ENCODE results near the gene PDS5B.

Gene PDS5B

GRCh38 chr13:32592082-32592481 lies 5.8 kb downstream of the PDS5B start:
- DNase-seq: no peak

DNA sequence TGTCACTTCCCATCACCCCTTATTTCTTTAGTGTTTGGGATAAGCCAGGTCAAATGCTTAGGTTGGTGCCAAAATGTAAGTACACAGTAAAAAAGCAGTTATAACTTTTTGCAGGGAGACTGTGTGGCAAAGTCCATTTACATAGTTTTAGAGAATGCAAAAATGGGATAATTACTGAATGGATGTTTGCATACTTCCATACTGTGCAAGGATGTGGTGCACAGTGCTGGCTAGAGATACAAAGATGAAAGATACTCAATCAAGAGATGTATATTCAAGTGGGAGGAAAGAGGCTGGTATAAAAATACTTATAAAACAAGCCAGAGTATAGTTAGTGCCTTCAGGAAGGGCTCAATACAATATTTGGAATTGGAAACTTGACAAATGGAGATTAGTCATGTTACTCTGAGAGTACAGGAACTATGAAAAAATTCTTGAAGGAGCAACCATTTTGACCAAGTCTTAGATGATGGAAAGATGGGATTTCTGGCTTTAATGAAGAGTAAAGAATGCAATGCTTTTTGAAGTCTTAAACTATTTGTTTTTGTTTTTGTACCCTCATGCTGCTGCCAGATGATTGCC lies 8.0 kb downstream of the PDS5B start:
- no peak for DNase-seq

DNA sequence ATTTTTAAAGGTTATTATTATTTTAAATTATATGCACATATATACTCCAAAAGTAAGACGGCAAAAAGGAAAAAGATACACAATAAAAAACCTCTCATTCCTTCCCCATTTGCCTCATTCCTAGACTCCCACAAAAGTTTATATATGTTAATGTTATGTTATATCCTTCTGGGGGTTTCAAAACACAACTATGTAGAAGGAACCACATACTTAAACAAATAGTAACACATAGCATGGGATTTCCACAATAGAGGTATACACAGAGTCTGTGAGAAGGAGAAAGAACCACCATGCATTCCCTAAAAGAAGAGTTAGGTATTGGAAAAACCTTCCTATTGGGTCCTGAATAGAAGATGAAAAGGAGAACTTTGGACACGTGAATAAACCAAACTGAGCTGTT lies 9.1 kb downstream of the PDS5B start:
- DNase-seq: no peak

GRCh38 chr13:32600890-32601289 lies 14.6 kb downstream of the PDS5B start:
- DNase-seq: no peak

DNA sequence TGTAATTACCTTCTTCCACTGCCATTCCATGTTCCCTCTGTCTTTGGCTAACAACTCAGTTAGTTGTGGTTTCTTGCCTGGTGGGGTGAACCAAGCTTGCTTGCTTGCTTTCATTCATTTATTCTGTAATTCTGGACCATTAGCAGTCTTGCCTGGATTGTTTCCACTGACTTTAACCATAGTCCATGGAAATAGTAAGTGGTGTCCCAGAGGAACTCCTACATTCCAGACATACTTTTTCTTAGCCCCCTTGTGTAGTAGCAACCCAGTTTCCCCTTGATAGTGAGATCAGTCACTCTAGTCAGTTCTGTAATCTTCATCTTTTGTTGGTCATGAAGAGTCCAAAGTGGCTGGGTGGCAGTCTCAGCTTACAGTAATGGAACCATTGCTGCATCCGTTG lies 23.2 kb downstream of the PDS5B start:
- no peak for DNase-seq

DNA sequence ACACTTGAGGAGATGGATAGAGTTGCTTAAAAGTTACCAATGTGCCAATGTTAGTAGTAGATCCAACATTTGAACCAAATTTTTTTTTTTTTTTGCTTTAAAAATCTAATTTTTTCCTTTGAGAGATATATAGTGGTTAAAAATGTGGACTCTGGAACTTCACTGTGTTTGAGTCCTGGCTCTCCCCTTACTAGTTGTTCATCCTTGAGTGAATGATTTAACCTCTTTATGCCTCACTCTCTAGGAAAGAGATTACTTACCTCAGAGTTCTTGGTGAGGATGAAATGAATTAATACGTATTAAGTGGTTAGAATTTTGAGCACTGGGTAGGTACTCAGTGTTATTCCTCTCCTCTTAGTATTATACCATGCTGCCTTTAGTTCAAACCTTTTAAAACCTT lies 24.3 kb downstream of the PDS5B start:
- no peak for DNase-seq

DNA sequence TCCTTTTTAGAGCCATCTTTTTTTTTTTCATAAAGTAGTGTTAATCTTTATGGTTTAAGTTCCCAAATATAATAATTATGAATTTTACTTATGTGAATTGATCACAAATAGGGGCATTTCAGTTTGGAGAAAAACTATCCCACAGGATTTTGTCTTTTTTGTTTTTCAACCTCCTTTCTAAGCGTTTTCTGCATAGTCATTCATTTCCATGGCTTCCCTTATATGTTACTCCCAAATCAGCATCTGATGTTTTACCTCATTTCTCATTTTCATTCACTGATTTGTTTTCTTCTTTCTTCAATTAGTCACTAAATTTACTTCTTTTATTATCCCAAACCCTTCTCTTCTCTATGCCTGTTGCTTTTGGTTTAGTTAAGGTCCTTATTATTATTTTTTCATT lies 24.7 kb downstream of the PDS5B start:
- DNase-seq: no peak

- no peak for DNase-seq
Measured at GRCh38 chr13:32616883-32617511, 30.7 kb downstream of the PDS5B start.

DNA sequence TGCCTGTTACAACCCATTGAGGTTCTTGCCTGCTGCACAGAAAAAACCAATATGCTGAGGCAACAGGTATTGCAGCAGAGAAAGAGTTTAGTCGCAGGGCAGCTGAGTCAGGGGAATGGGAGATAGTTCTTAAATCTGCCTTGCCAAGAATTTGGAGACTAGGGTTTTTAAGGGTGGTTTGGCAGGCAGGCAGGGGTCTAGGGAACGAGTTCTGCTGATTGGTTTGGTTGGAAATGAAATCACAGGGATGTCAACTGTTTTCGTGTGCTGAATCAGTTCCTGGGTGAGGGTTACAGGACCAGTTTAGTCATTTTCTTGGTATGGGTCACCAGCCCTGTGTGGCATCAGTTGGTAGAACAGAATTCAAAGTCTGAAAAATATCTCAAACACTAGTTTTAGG lies 36.6 kb downstream of the PDS5B start:
- DNase-seq: no peak

DNA sequence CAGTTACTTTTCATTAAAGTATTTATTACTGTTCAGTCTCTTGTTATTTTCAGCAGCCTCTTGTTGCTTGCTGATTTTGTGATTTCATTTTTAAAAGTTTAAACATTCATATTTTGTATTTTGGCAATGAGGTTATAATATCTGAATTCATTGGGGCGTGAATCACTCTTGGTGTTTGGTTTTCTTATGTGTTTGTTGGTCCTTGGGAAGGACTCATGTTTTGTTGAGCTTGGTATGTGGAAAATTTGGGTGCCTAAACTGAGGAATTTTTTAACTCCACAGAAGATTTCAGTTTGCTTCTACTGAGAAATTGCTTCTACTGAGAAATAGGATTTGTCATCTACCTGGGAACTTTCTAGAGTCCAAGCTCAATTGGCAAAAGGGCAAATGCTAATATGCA lies 38.2 kb downstream of the PDS5B start:
- no peak for DNase-seq

- DNase-seq: no peak
Measured at GRCh38 chr13:32627793-32628192, 41.5 kb downstream of the PDS5B start.

DNA sequence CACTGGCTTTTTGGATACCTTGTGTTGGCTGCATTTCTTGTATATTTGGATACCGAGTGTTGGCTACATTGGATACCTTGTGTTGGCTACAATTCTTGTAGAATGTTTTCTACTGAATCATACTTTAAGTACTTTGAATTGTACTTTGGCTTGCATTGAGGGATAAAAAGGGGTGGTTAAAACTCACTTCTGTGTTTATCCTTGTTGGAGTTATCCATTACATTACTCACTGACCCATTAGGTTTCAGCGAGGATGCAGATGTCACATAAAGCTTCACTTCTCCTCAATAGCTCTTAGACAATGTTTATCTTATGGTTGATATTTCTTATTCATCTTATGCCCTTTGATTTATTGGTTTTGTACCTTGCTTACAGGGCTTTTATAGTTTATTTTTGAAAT lies 43.1 kb downstream of the PDS5B start:
- no peak for DNase-seq

GRCh38 chr13:32629866-32630265 lies 43.6 kb downstream of the PDS5B start:
- DNase-seq: no peak

DNA sequence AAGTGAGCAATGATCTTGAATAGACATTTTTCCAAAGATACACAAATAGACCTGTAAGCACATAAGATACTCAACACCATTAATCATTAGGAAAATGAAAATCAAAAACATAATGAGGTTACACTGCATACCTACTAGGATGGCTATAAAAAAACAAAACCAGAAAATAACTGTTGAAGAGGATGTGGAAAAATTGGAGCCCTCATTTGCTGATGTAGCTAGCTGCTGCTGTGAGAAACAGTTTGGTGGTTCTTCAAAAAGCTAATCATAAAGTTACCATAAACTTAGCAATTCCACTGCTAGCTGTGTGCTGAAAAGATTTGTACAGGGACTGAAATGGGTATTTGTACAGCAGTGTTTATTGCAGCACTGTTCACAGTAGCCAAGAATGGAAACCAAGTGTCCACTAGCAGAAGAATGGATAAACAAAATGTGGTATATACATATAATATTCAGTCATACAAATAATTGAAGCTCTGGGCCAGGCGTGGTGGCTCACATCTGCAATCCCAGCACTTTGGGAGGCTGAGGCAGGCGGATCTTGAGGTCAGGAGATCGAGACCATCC lies 46.2 kb downstream of the PDS5B start:
- no peak for DNase-seq

- DNase-seq: no peak
Measured at GRCh38 chr13:32636711-32637110, 50.5 kb downstream of the PDS5B start.

DNA sequence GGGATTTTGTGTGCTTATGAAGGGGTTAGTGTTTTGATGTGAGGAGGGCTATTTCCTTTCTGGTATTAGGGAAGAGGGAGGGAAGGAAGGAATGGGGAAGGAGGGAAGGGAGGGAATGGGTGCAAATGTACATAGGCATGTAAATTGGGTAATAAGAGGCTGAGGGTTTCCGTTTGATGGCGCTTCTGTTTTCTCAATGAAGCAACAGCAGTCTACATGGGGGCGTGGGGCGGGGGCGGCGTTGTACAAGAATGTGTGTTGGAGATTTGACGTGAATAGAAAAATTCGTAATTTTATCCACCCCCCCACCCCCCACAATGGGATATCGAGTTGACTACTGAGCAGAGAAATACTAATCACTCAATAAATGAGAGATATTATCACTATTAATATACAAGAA lies 52.5 kb downstream of the PDS5B start:
- DNase-seq: no peak

DNA sequence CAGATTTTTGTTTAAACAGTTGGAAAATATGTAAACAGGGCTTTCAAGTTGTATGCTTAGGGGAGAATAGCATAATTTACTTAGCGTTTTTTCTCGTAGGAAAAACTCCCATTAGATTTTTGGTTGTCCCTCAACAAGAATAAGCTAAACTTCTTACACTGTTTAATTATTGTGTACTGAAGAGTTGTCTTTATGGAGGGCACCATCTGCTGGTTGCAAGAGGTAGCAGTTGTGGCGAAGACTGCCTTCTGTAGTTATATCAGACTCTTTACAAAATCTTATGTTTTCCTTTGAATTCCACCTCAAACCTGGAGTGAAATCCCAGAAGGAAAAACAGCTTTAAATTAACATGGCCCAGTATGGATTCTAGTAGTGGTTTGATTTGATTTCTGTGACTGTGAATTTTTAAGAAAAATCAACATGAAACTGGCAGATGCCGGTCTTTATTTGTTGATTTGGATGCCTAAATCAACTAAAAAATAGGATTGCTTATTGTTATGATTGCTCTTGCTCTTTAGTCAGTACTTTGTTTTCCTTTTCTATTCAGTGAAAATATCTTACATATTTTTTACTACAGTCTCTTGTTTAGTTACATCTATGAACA lies 53.4 kb downstream of the PDS5B start:
- DNase-seq: no peak

DNA sequence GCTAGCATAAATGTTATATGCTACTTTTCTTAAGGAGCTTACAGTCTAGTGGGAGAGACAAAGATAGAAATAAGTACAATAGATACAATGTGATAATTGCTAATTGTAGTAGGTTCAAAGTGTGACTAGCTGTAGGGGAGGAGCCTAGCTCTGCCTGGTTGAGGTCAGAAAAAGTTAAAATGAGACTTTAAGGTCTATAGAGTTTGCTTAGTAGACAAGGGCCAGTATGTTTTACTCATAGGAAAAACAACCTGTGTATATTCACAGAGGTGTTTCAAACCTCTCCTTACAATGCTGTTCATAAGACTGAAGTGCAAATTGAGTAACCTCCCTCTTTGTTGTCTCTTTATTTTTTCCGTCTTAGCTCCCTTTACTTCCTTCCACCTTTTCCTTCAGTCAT lies 56.1 kb downstream of the PDS5B start:
- DNase-seq: no peak

DNA sequence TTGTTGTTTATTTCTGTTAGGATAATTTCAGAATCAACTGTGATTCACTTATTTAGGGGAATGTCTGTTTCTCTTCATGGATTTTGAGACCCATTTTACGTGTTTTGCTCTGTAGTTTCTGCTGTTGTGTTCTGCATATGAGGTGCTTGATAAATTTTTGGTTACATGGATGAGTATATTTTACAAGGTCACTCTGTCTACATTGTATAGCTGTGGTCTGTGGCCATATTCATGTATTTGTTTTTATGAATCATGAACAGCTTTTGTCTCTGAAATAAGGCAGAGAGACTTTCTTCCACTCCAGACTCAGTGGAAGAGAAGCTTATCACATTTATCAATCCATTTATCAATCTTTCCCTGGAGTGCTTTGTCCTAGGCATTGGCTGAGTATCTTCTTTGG lies 56.6 kb downstream of the PDS5B start:
- no peak for DNase-seq

GRCh38 chr13:32645854-32646253 lies 59.6 kb downstream of the PDS5B start:
- no peak for DNase-seq

- no peak for DNase-seq
Measured at GRCh38 chr13:32647926-32648325, 61.7 kb downstream of the PDS5B start.

GRCh38 chr13:32650705-32651311 lies 64.6 kb downstream of the PDS5B start:
- no peak for DNase-seq

GRCh38 chr13:32657309-32657708 lies 71.1 kb downstream of the PDS5B start:
- DNase-seq: no peak

- DNase-seq: no peak
Measured at GRCh38 chr13:32659736-32660135, 73.5 kb downstream of the PDS5B start.
